GM11168 (cell line): ENCODE data around the gene NTRK1.

ENCODE experiments used
- in situ Hi-C: fragments of 300-500 bp; cut with MboI; formaldehyde crosslinking; loops from one replicate; pipeline ENCODE4 v1.12.0; 2022; ENCODE audit warnings: low sequenced_read_pairs; ENCODE audit not compliant: unreplicated experiment

NTRK1 gene

DNA sequence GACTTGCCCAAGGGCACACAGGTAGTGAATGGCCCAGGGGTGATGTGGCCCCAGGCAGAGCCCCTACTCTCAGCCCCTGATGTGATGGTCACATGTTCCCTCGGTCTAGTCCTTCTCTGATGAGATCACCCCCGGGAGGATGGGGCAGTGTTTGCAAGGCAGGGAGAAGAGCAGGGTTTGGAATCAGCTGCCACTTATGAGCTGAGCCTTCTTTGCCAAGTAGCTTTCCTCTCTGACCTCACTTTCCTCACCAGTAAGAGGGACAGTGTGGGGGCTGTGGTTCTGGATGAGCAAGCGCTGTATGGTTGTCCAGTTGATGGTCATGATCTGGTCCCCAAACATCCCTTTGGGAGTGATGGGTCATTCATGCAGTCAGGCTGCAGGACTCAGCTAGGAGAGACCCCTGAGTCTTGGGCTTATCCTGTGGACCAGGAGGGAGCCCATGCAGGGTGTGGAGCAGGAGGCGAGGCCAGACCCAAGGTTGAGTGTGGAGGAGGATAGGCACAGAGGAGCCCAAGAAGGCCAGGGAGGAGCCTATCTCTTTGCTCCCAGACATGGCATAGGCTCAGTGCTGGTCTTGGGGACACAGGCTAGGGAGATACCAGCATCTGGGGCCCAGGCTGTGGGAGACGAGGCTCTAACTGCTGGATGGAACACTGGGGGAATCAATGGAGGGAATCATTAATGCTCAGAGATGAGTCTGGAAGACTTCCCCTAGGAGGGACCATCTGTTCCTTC, 16.9 kb downstream of the NTRK1 start:
- in situ Hi-C loops, result no loop called here

- in situ Hi-C loops, result no loop called here
These were observed 19.2 kb downstream of the NTRK1 start for GRCh38 chr1:156879876-156880275.

DNA sequence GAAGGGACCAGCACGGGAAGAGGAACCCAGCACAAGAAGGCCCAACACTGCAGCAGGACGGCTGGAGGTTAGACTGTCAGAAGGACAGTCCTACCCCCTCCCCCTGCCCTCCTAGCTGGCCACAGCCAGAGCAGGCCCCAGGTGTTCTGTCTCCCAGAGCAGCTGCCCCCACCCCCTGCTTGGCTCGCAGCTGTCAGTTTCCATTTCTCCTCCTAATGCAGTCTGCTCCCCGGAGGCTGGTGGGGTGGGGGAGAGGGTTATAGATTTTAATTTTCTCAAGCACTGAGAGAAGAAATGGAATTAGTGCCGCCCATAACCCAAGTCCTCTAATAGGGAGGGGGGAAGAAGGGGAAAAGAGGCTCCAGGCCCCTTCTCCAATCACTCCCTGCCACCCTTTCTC, 19.8 kb downstream of the NTRK1 start:
- in situ Hi-C loops, result no loop called here

GRCh38 chr1:156881101-156881500, 20.4 kb downstream of the NTRK1 start:
- in situ Hi-C loops, result no loop called here

GRCh38 chr1:156881663-156882062, 21.0 kb downstream of the NTRK1 start:
- in situ Hi-C loops, result no loop called here

GRCh38 chr1:156882543-156882942, 21.9 kb downstream of the NTRK1 start:
- in situ Hi-C loops, result no loop called here

GRCh38 chr1:156883919-156884318, 23.3 kb downstream of the NTRK1 start:
- in situ Hi-C loops, result no loop called here

- in situ Hi-C loops, result no loop called here
These were observed 24.0 kb downstream of the NTRK1 start for GRCh38 chr1:156884560-156885184.

DNA sequence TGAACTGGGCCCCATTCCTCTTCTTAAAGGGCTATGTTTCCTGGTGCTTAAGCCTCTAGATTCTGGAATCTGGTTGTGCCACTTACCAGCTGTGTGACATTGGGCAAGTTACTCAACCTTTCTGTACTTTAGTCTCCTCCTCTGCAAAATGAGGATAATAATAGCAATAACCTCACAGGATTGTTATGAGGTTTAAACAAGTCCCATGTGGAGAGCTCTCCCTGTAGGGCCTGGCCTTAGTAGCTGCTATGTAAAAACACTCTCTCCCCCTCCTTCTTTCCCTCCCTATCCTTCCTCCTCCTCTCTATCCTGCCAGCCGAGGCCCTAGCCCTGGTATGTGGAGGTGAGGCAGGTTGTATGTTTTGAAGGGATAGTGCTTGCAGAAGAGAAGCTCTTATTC, 24.6 kb downstream of the NTRK1 start:
- in situ Hi-C loops, result no loop called here

DNA sequence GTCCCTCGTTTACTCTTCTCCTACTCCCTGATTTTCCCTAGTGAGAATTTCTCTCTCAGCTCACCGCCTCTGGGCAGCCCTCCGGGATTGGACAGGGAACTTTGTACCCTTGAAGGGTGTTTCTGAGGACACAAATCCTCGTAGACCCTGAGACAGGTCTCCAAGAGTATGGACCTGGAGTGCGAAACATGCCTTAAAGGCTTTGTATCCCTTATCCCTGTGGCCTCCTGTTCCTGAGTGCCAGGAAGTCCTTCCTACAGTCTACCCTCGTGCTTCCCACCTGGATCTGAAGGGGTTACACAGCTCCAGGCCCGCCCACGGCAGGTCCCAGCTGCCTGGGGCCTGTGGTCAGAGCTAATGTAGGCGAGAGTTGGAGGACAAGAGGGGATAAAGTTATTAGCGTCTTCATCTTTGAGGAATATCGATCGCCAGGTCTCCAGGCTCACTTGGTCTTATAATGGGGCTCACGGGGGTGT, 25.3 kb downstream of the NTRK1 start:
- in situ Hi-C loops, result no loop called here

DNA sequence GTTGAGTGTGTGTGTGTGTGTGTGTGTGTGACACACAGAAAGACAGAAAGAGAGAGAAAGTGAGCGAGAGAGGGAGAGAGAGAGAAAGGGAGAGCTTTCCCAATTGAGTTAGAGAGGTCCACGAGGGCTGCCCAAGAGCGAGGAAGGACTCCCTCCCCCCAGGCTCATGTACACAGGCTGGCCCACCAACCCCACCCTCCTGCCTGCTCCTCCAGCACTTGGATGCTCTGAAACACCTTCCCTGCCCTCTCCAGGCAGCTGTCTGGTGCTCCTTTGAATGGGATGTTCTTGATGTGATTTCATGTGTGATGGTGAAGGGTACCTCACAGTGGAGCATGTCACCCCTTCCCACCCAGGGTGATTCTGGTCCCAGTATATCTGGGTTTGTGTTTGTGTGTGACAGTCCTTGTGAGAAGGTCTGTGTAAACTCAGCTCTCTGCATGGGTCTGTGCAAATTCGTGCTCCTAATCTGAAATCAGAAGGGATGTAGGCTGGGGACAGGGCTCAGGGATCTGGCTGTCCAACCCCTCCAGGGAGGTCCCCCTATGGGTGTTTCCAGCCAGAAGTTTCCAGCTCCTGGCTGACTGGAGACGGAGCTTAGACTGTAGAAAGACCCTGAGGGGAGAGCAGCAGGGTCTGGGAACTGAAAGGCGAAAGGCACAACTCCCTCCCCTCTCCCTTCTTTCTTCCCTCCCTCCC, 26.1 kb downstream of the NTRK1 start:
- in situ Hi-C loops, result no loop called here

DNA sequence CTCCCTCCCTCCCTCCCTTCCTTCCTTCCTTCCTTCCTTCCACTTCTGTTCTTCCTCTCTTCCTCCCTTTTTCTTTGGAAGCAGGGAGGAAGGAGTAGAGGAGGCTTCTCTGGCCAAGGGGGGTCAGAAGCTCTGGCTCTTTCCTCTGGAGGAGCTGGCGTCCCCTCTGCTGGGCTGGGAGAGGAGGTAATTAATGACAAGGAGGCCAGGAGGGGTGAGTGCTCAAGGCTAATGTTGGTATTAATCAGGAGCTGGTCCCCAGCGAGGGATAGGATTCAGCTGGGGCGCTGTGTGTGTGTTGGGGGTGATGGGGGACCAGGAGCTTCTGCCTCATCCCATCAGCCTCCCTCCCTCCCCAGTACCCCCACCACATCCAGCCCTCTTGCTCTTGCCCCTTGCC, 26.7 kb downstream of the NTRK1 start:
- in situ Hi-C loops, result no loop called here

DNA sequence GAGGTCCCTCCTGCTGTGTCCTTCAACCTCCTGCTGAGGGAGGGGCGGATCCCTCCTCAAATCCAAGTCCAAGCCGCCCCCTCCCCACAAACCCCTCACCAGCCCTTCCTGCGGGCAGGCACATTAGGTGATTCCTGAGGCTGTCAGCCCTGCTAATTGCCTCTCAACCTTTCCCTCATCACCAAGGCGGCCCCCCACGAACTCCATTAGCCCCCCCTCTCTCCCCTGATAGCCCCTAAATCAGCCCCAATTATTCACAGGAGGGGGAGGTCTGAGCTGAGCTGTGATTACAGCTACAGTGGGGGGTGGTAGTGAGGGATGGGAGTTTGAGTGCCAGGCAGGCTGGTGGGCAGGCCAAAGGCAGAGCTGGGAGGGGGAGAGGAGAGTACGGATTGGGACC, 27.1 kb downstream of the NTRK1 start:
- in situ Hi-C loops, result no loop called here

DNA sequence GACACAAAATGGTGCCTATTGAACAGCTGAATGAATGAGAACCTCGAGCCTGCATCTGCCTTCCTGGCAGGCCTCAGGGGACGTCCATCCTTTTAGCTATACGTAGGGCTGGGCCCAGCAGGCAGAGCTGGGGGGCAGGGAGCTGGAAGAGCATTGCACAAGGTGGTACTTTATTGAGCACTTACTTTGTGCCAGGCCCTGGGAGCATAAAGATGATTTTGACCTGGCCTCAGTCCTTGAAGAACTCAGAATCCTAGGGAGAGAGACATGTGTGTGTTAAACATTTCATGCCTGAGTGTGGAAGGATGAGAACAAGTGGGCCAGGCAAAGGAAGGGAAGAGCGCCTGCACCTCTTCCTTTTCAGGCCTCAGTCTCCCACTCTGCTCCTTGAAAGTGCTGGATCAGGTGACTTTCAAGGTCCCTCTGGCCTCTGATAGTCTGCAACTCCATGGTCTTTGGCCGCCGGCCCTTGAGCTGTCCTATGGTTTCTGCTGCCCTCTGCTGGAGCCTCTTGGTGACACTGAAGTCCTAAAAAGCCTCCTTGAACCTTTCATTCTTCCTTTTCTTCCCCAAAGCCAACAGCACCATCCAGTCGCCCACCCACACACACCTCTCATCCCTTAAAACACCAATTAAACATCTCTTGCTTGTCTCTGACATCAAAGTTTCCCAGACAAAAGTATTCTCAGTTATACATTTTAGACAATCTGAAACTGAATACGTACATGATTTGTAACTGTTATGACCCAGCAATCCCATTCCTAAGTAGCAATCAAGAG, 29.3 kb downstream of the NTRK1 start:
- in situ Hi-C loops, result no loop called here

- in situ Hi-C loops, result no loop called here
These were observed 31.8 kb downstream of the NTRK1 start for GRCh38 chr1:156892190-156893047.

GRCh38 chr1:156893048-156893953, 32.6 kb downstream of the NTRK1 start, which contains the start of gene PEAR1:
Gene PEAR1, plus strand, starts transcription at chr1:156893718. Its CDS starts 10,209 bp downstream, at chr1:156903927.
- in situ Hi-C loops, result no loop called here

- in situ Hi-C loops, result no loop called here
These were observed 33.3 kb downstream of the NTRK1 start for GRCh38 chr1:156894001-156894400.

- in situ Hi-C loops, result no loop called here
These were observed 34.2 kb downstream of the NTRK1 start for GRCh38 chr1:156894711-156895454.
